GM03348 (cell line): Measurements from ENCODE around the gene CLTCL1.
A peak's percentile ranks its signal among the peaks of the same experiment; 100 is the strongest.

Experiments used
- DNase-seq: peaks from one replicate; pipeline ENCODE4 v3.0.0; 2012; ENCODE audit warnings: low spot score

Gene CLTCL1

GRCh38 chr22:19150482-19151328 lies 140.8 kb downstream of the CLTCL1 start:
- no peak for DNase-seq

GRCh38 chr22:19149991-19150390 lies 141.5 kb downstream of the CLTCL1 start, which contains the start of gene GSC2:
Gene GSC2, minus strand, starts transcription at chr22:19150292. Its CDS starts 9 bp downstream, at chr22:19150283.
- DNase-seq = no peak

GRCh38 chr22:19149047-19149883 lies 142.3 kb downstream of the CLTCL1 start:
- DNase-seq = no peak

DNA sequence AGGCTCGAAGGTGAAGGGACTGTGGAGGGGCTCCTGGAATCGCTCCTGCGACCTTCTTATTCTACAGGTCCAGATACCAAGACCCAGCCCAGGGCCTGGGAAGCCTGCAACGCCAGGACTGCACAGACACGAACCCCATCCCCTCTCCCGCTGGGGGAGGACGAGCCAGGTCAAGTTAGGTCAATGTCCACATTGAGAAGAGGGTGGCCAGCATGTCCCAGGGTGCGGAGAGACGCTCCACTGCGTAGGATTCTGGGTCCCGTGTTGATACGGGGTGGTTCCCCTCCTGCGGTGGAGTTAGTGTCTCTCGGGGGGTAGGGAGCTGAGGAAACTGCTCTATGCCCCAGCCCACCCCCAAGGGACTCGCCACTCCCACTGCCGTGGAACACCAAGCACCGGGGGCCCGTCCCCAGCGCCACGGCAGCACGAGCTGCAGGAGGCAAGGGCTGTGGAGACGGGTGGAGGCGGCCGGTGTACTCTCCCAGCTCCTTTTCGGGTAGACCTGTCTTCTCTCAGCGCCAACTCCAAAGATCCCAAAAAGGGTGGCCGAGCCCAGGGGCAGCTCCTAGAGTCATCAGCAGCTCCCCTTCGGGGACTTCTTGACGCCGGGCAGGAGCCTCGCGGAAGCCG lies 143.0 kb downstream of the CLTCL1 start:
- no peak for DNase-seq

- no peak for DNase-seq
Observed at GRCh38 chr22:19147195-19147780, 144.2 kb downstream of the CLTCL1 start.

DNA sequence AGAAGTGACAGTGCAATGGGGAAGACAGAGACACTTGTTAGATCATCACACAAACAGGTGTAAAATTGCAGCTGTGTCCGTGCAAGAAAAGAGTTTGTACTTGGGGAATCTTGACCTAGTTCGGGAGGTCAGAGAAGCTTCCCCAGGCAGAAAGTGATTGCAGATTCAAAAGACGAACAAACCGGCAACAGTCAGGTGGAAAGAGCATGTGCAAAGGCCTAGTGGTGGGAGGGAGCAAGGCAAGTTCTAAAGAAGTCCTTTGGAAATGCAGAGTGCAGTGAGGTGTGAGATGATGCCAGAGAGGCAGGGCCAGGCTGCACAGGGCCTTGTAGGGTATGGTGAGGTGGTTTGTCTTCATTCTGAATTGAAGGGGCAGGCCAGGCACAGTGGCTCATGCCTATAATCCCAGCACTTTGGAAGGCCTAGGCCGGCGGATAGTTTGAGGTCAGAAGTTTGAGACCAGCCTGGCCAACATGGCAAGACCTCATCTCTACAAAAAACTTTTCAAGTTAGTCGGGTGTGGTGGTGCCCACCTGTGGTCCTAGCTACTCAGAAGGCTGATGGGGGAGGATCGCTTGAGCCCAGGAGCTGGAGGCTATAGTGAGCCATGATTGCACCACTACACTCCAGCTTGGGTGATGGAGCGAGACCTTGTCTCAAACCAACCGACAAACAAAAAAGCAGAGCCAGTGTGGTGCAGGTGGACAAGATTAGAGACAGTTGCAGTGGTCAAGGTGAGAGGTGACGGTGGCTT lies 145.1 kb downstream of the CLTCL1 start:
- no peak for DNase-seq

DNA sequence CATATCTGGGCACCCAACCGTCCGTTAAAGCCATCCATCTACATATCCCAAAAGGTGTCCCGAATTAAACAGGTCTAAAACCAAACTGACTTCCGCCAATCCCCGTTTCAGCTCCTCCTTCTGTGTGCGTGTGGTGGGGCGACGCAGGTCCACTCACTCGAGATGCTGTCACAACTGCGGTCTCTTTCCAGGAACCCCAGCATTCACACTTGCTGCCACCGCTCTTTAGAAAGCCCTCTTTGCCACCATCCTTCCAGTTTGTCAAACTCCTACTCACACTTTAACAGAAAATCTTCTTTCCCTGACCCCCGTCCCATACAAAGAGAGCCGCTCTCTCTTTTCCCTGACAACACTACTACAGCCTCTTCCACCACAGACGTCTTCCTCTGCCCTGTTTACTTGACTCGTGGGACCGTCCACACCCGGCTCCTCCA lies 147.5 kb downstream of the CLTCL1 start:
- peak; percentile 49 for DNase-seq

DNA sequence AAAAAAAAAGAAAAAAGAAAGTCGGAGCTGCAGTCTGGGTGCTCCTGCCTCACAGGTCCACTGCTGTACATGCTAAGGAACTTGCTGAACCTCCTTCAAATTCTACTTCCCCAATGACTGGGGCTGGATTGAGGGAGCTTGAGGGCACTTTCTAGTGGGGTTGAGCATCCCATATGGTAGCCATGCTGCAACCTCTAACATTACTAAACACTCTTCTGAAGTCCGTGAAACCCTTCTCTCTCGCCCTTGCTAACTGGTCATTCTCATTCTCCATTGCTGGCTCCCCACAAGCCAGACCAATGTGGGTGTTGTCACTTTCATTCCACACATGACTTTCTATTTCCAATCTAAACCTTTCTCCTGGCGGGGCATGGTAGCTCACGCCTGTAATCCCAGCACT lies 148.3 kb downstream of the CLTCL1 start:
- no peak for DNase-seq

GRCh38 chr22:19142394-19142793 lies 149.1 kb downstream of the CLTCL1 start:
- no peak for DNase-seq

DNA sequence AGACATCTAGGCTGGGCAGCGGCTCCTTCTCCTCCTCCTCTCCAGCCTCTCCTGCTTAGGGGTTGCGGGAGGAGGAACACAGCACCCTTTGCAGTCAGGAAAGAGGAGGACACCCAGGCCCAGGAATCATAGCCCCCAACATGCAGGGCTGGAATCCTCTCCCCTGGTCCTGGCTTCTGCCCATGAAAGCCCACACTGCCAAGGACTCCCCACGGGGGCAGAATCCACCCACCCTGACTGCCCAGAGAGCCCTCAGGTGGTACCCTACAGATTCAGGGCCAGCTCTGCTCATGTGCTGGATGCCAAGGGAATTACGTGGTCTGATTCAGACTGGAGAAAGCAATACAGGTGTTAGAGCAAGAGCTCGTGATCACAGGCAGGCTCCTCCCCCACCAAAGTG lies 151.5 kb downstream of the CLTCL1 start:
- DNase-seq = no peak

DNA sequence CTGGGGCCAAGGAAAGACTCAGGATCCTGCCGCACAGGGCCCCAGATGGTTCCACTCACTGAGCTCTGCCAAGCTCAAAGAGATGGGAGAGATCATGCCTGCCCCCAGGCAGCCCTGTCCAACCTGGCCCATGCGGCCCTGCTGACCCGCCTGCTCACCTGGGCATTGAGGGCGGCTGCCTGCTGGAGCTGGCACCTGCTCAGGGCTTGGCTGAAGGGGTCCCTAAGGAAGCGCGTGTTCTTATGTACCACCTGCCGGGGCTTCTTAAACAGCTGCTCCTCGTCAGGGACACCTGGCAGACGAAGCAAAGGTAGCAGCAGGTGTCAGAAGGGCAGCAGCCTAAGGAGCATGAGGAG lies 152.5 kb downstream of the CLTCL1 start:
- DNase-seq = no peak

GRCh38 chr22:19138217-19139000 lies 153.1 kb downstream of the CLTCL1 start:
- no peak for DNase-seq

GRCh38 chr22:19137384-19138216 lies 153.9 kb downstream of the CLTCL1 start:
- DNase-seq = no peak

DNA sequence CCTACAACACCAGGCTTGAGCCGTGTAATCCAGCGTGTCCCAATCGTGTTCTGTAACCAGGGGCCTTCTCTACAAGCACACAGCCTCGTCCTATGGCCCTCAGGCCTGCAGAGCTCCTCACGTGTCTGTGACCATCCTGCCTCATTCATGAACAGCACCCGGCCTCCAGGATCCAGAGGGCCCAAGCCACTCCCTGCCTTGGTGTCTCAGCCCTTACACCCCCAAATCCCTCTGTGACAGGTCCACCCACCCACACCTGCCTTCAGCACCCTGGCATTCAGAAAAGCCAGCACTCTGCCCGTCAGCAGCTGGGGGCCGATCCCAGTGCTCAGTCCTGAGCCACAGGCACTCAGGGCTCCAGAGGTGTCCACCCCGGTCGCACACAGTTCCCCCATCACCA lies 154.6 kb downstream of the CLTCL1 start:
- no peak for DNase-seq

DNA sequence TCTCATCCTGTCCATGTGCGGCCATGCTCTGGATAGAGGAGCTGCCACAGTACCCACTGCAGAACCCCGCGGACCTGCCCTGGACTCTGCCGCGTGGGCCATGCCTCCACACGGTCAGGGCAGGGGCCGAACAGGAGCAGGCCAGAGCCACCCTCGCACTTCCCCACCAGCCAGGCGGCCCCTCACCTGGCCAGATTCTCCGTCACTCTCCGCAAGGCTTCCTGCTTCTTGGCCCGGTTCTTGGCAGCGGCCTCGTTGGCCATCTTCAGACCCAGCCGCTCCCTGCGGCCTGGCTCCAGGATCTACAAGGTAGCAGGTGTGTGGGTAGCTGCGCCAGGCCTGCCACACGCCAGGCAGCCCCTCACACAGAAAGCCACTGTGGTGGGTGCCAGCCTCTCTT lies 156.6 kb downstream of the CLTCL1 start:
- no peak for DNase-seq

- no peak for DNase-seq
Observed at GRCh38 chr22:19134176-19134831, 157.2 kb downstream of the CLTCL1 start.

DNA sequence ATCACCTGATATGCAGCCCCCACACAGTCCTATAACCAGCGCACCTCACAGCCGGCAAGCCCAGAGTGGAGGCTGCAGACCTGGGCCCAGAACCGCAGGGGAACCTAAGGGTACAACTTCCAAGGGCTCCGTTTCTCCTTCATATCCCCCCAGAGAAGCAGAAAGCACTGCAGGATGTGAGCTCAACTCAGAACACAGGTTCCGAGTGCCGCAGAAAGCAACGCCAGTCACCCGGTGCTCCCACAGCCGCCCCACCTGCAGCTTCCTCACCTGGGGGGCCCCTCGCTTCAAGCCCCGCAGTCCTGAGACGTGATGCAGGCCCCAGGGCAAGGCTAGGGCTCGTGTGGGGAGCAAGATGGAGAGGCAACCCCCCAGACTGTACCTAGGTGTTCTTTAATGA lies 158.0 kb downstream of the CLTCL1 start:
- no peak for DNase-seq

DNA sequence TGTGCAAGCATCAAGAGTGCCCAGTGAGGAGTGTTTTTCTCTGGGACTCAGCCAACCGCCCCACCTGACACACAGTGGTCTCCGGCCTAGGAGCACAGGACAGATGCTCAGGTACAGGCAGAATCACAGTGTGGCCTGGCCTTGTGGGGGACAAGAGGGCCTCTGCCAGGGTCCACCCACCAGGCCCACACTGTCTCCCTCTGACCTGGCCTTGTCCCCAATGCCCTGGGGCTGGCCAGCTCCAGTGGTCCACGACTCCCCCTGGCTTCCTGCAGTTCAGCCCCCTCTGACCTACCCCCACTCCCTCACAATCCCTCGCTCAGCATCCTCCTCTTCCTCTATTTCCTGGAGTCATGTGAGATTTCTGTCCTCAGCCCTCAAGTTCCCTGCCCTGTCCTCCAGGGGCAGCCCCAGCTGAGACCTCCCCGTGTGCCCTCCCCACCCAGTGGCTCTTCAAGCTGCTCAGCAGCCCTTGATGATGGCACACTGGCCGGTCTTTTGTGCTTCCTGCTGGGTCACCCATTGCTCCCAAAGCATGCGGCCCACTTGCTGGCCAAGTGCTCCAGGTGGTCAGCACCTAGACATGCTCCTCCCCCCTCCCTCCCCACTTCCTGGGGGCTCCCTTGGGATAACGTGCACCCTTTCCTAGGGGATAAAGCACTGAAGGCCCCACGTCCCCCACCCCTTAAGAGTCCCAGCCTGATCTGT lies 158.7 kb downstream of the CLTCL1 start:
- no peak for DNase-seq

GRCh38 chr22:19132153-19132552 lies 159.4 kb downstream of the CLTCL1 start:
- DNase-seq = no peak
